Heart left ventricle (tissue), 16 donors: Measurements from ENCODE around the gene CEP131. TPM values are rescaled to one million over a fixed set of nuclear protein-coding genes. Genes with fewer than 3 reads are reported as not detected.

Source experiments
- ATAC-seq, 4 donors: fragments of 200-7000 bp; cut with Tn5 transposase; one replicate each; pipeline ENCODE4 v1.9.1; 2020 to 2022; ENCODE audit warnings: moderate library complexity in 4 of 4, mild to moderate bottlenecking in 3 of 4, moderate number of reproducible peaks in 1 of 4
- DNase-seq, 5 donors: peaks; one replicate each; pipeline ENCODE4 v3.0.0-alpha.2; 2020
- H3K27ac ChIP-seq, 12 donors: fragments of 200-600 bp; sonication (generic) in 4 of 12; one replicate each; pipeline versions ENCODE4 v1.5.0 to v1.8.0; 2016 to 2022; ENCODE audit warnings: mild to moderate bottlenecking in 2 of 12
- H3K27me3 ChIP-seq, 9 donors: fragments of 200-600 bp; sonication (generic) in 2 of 9; one replicate each; pipeline versions ENCODE4 v1.5.1 to v1.8.0; 2016 to 2022; ENCODE audit warnings: mild to moderate bottlenecking in 3 of 9
- H3K36me3 ChIP-seq, 9 donors: fragments of 200-600 bp; sonication (generic) in 2 of 9; one replicate each; pipeline versions ENCODE4 v1.5.0 to v1.8.0; 2018 to 2022; ENCODE audit warnings: mild to moderate bottlenecking in 2 of 9
- H3K4me1 ChIP-seq, 12 donors: fragments of 200-600 bp; sonication (generic) in 4 of 12; one replicate each; pipeline versions ENCODE4 v1.5.0 to v1.8.0; 2016 to 2022; ENCODE audit warnings: mild to moderate bottlenecking in 3 of 12
- H3K4me3 ChIP-seq, 12 donors: fragments of 200-600 bp; sonication (generic) in 4 of 12; one replicate each; pipeline versions ENCODE4 v1.5.0 to v1.8.0; 2017 to 2022; ENCODE audit warnings: mild to moderate bottlenecking in 9 of 12, moderate library complexity in 4 of 12
- H3K9me3 ChIP-seq, 12 donors: fragments of 200-600 bp; sonication (generic) in 4 of 12; one replicate each; pipeline versions ENCODE4 v1.5.0 to v1.8.0; 2016 to 2022; ENCODE audit warnings: mild to moderate bottlenecking in 1 of 12
- CTCF ChIP-seq, 12 donors: fragments of 200-600 bp; sonication (generic) in 4 of 12; IDR thresholded peaks; one replicate each; pipeline versions ENCODE4 v1.5.0 to v1.8.0; 2018 to 2022; ENCODE audit warnings: antibody characterized with exemption in 12 of 12, mild to moderate bottlenecking in 5 of 12
- POLR2A ChIP-seq, 2 donors: fragments of 450-650 bp; IDR thresholded peaks; one replicate each; pipeline ENCODE4 v1.6.1; 2017; ENCODE audit warnings: antibody characterized with exemption in 2 of 2, mild to moderate bottlenecking in 2 of 2, moderate library complexity in 2 of 2
- WGBS, 4 donors: extraction: QIAGEN DNeasy Blood & Tissue Kit in 2 of 4; methylation state at CpG; one replicate each; pipeline versions ENCODE4 v1.1.5 to v1.1.7; 2013 to 2018; 5-methylcytosine and 5-hydroxymethylcytosine counted together
- intact Hi-C, 10 donors: fragments of 100-400 bp; cut with DNase I; formaldehyde crosslinking; loops; one replicate each; pipeline versions ENCODE4 v1.11.1 to v1.14.2; 2022
- polyA plus RNA-seq, 2 donors: library from polyadenylated mRNA; stranded (reverse); fragments of 200-250 nt; gene quantifications; one replicate each; pipeline ENCODE4 v1.2.3, GENCODE V29; 2013
- total RNA-seq, 9 donors: library from RNA; depleted of rRNA in 2 of 9; stranded (reverse); fragments of >200 nt in 2 of 9; fragmentation: NEBNext Ultra II Directional in 3 of 9; extraction: Animal tissue kit (Norgen Biotek cat#: 25700) in 3 of 9; gene quantifications; one replicate each; pipeline versions ENCODE4 v1.1.0 to v1.2.4, GENCODE V29; 2016 to 2023
- donor health status: ischemic (EF 13 %, LVEDD 7.1; RV severe dilation, severe dysfunction).
- donor health status: healthy with polysubstance abuse.
- donor health status: DM: no; HTN: yes; CAD: no.
- donor health status: DM: no; HTN: no; CAD: no.
- donor health status: ischemic (EF 25% LVEDD 6.9; RV normal size, moderate dysfunction).
- donor health status: ischemic (EF 25% LVEDD 5.7; RV mildly dilated, moderate dysfunction).
- donor health status: healthy.
- donor health status: DM: yes; HTN: yes; CAD: no.
- donor health status: ischemic (EF 35%, LVEDD 5.7; RV mildly dilated, moderate dysfunction).
- donor health status: nonischemic (EF 11% LVEDD 7.7; RV severe dilation, severe dysfunction).
- donor health status: DM: yes; HTN: yes; CAD: no.
- donor health status: PGD.
- donor health status: ischemic (EF 29% LVEDD 5.4; RV normal size, mild dysfunction).
- donor health status: nonischemic (EF 23%, LVEDD 6.1; RV moderate dilation, normal function).

Gene CEP131
- total and polyA plus RNA-seq, 11 donors: 7.0 to 15.8 (median 8.9) TPM

DNA sequence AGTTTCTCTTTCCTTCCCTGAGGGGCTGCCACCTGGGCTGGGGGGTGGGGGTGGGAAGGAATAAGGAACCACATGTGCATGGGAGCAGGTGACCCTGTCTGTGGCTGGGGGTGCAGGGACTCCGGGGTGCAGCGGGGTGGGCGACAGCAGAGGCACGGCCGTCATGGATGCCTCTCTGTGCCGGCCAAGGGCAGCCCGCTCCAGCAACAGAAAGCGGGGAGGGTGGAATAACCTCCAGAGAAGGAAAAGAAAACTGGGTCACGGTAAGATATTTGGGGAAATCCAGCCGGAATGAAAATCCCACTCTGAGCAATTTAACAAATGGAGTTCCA lies 20.5 kb upstream of the CEP131 start:
- TF ChIP-seq POLR2A (IDR thresholded peaks at IDR 0.05) (no peak), CTCF (IDR thresholded peaks at IDR 0.05) (no peak)
- ATAC-seq: no peak
- intact Hi-C loops: loop anchor here in 3 of 10 donors (5.0 to 10.0 kb wide), 3 partner anchors 101 to 251 kb away; partner anchors contain the start of genes CHMP6 (in 2 of the 3) and BAIAP2 (in 1 of the 3)
- Histone ChIP-seq H3K4me1 (peaks cover 0 to 19% (median 9%) of the 10 kb centered on the region in 12 donors), H3K27me3 (no peaks in the 10 kb centered on the region), H3K9me3 (no peaks in the 10 kb centered on the region), H3K27ac (no peak overlapping the region), H3K4me3 (no peak overlapping the region), H3K36me3 (peaks cover 0 to 25% (median 0%) of the 10 kb centered on the region in 9 donors)
- WGBS, 4 donors: 81 to 88% (median 87%) methylated on average over 10 of the region's 10 CpGs
- no peak for DNase-seq

GRCh38 chr17:81242421-81243332 lies 19.9 kb upstream of the CEP131 start:
- Histone ChIP-seq H3K4me1 (peaks cover 2 to 26% (median 15%) of the 10 kb centered on the region in 12 donors), H3K4me3 (no peak overlapping the region), H3K27ac (no peak overlapping the region), H3K36me3 (peaks cover 0 to 23% (median 0%) of the 10 kb centered on the region in 9 donors), H3K27me3 (no peaks in the 10 kb centered on the region), H3K9me3 (no peaks in the 10 kb centered on the region)
- 74 to 83% (median 77%) methylated on average over 24 to 32 of the region's 33 CpGs for WGBS, 4 donors
- TF ChIP-seq CTCF (IDR thresholded peaks at IDR 0.05) (no peak), POLR2A (IDR thresholded peaks at IDR 0.05) (no peak)
- intact Hi-C loops: loop anchor here in 3 of 10 donors (5.0 to 10.0 kb wide), 3 partner anchors 100 to 250 kb away; partner anchors contain the start of genes CHMP6 (in 2 of the 3) and BAIAP2 (in 1 of the 3)
- no peak for DNase-seq
- no peak for ATAC-seq

DNA sequence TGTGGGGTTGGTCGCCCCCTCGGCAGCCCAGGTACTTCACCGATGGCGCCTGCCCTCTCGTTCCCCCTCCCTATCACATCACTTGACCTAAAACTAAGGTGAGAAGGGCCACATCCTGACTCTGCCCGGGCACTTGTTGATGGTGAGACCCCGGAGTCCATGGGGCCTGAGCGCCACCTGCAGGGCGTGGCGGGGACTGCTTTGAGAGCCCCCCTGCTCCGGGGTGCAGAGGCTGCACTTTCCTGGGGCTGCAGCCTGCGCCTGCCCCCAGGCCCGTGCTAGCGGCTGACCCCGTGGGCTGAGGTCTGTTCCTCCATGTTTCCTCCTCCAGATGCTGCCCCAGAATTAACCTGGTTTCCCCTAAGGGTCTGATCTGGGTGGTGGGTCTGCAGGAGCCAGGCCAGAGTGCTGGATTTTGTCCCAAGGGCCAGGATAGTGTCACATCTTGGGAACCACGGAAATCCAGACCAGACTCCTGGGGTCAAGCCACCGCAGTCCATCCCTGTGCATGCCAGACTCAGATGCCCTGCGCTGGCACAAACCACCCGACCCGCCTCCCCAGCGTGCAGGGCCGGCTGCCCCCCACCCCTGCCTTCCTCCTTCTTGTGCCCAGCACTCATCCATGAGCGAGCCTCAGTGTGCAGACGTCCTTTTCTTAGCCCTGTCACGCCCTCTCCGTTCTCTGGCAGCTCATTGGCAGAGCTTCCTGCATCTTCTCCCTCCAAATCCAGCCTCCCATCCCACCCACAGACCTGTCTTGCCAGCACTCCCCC lies 19.1 kb upstream of the CEP131 start:
- peaks cover 0 to 23% (median 0%) of the 10 kb centered on the region in 9 donors for H3K36me3 ChIP-seq
- DNase-seq: peak in 1 of 5 donors; percentile 54
- WGBS, 4 donors: 45 to 49% (median 45%) methylated on average over 14 to 26 of the region's 26 CpGs
- TF ChIP-seq POLR2A (IDR thresholded peaks at IDR 0.05) (no peak), CTCF (IDR thresholded peaks at IDR 0.05) (peak; percentile 67 to 81 (median 74))
- no peak overlapping the region for H3K27ac ChIP-seq
- no peak for ATAC-seq
- peaks cover 5 to 34% (median 23%) of the 10 kb centered on the region in 12 donors for H3K4me1 ChIP-seq
- H3K27me3 ChIP-seq: no peaks in the 10 kb centered on the region
- intact Hi-C loops: loop anchor here (1.0 to 10.0 kb wide), 5 partner anchors 99 to 250 kb away; partner anchors contain the start of genes CHMP6 (in 2 of the 10) and BAIAP2 (in 1 of the 10)
- no peaks in the 10 kb centered on the region for H3K9me3 ChIP-seq
- H3K4me3 ChIP-seq: no peak overlapping the region
